NCI-H2171 treated with DMSO at 0.1 percent for 48 hours (cell line): Measurements from ENCODE around the gene TMEM175.
"Not testable (repeated sequence)": the region's sequence is repeated elsewhere in the genome, so short reads cannot be mapped to it uniquely, and the experiment has no call there.

Experiments used
- DNase-seq: peaks from one replicate; lab custom pipeline; 2025; lab: John Stamatoyannopoulos, UW

TMEM175 gene

GRCh38 chr4:915041-915474 is 17.2 kb upstream of the TMEM175 start:
- no peak for DNase-seq

GRCh38 chr4:915595-915994 is 16.7 kb upstream of the TMEM175 start:
- DNase-seq = no peak

- no peak for DNase-seq
These were observed 14.8 kb upstream of the TMEM175 start for GRCh38 chr4:917466-917865.

GRCh38 chr4:917992-918391 is 14.3 kb upstream of the TMEM175 start:
- DNase-seq = no peak

GRCh38 chr4:918591-918990 is 13.7 kb upstream of the TMEM175 start:
- DNase-seq = not testable (repeated sequence)

- not testable (repeated sequence) for DNase-seq
These were observed 13.1 kb upstream of the TMEM175 start for GRCh38 chr4:919004-919680.

- no peak for DNase-seq
These were observed 10.4 kb upstream of the TMEM175 start for GRCh38 chr4:921830-922331.

- no peak for DNase-seq
These were observed 7.9 kb upstream of the TMEM175 start for GRCh38 chr4:924107-925096.

- no peak for DNase-seq
These were observed 7.1 kb upstream of the TMEM175 start for GRCh38 chr4:925171-925570.

GRCh38 chr4:925771-926500 is 6.3 kb upstream of the TMEM175 start:
- no peak for DNase-seq

- no peak for DNase-seq
These were observed 5.7 kb upstream of the TMEM175 start for GRCh38 chr4:926538-926937.

- DNase-seq = not testable (repeated sequence)
These were observed 4.7 kb upstream of the TMEM175 start for GRCh38 chr4:927566-927965.

GRCh38 chr4:929096-929765 is 3.0 kb upstream of the TMEM175 start:
- DNase-seq = no peak

- DNase-seq = no peak
These were observed 2.2 kb upstream of the TMEM175 start for GRCh38 chr4:930028-930551.

GRCh38 chr4:930827-931193 is 1.4 kb upstream of the TMEM175 start:
- DNase-seq = no peak

GRCh38 chr4:931194-931959 is 883 bp upstream of the TMEM175 start:
- no peak for DNase-seq

GRCh38 chr4:932713-933070 is 432 bp downstream of the TMEM175 start:
- DNase-seq = no peak

- not testable (repeated sequence) for DNase-seq
These were observed 7.2 kb downstream of the TMEM175 start for GRCh38 chr4:939508-939907.

GRCh38 chr4:945274-946102 is 13.2 kb downstream of the TMEM175 start:
- DNase-seq = no peak

GRCh38 chr4:946103-946450 is 13.8 kb downstream of the TMEM175 start:
- no peak for DNase-seq
